ENCODE data around the gene CCDC120.
A peak's percentile ranks its signal among the peaks of the same experiment; 100 is the strongest.

CCDC120 gene

DNA sequence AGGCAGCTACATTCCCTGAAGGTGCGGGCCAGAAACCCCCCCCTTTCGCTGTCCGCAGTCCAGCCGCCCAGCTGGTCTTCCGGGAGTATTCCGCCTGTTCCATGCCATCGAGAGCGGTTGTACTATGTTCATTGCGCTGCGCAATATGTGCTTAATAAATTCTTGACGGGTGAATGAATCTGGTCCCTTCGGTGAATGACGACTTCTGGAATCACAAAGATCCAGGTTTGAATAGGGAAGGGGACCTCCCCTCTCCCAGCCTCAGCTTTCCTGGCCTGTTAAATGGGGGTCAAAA, 14.9 kb upstream of the CCDC120 start:
- TF ChIP-seq, protein P1, sequence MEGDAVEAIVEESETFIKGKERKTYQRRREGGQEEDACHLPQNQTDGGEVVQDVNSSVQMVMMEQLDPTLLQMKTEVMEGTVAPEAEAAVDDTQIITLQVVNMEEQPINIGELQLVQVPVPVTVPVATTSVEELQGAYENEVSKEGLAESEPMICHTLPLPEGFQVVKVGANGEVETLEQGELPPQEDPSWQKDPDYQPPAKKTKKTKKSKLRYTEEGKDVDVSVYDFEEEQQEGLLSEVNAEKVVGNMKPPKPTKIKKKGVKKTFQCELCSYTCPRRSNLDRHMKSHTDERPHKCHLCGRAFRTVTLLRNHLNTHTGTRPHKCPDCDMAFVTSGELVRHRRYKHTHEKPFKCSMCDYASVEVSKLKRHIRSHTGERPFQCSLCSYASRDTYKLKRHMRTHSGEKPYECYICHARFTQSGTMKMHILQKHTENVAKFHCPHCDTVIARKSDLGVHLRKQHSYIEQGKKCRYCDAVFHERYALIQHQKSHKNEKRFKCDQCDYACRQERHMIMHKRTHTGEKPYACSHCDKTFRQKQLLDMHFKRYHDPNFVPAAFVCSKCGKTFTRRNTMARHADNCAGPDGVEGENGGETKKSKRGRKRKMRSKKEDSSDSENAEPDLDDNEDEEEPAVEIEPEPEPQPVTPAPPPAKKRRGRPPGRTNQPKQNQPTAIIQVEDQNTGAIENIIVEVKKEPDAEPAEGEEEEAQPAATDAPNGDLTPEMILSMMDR (IDR thresholded peaks at IDR 0.05; ENCODE audit: low read depth, low read length) = no peak; the same call in 1 of the 2 replicates
- H3K4me3 ChIP-seq (ENCODE audit: low read depth, low read length) = no peak overlapping the region

DNA sequence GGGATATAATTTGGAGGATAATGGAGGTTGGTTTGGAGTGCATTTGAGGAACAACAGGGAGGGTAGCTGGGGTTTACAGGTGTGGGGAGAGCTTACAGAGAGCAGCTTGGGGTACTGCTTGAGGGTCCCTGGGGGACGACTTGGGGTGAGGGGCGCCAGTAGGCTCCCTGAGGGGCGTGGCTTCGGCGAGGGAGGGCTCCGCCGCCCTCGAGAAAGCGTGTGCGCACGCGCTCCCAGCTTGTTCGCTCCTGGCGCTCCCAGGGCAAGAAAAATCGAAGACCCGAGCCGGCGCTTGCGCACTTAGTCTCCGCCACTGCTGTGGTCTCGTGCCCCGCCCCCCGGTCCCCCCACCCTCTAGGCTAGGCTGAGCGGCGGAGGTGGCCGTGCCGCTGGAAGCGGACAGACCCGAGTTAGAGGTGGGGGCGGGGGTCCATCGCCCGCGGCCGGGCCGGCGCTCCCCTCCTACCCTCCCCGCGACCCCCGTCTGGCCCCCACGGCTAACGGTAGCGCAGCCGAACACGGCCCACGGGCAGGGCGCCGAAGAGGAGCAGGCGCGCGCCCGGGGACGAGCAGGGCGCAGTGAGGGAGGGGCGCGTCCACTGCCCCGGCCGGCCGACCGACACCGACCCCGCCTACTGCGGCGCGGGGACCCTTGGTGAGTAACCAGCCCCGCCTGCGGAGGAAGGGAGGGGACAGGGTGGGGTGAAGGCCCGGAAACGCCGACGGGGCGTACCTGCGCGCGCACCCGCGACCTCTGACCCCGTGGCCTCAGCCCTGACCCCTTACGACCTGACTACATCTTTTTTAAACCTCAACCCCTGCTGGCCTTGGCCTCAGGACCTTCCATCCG, 5.4 kb upstream of the CCDC120 start:
- H3K4me3 ChIP-seq (ENCODE audit: low read depth, low read length) = peak overlapping the region; percentile 17
- TF ChIP-seq, protein P1 (IDR thresholded peaks at IDR 0.05; ENCODE audit: low read depth, low read length) = no peak

DNA sequence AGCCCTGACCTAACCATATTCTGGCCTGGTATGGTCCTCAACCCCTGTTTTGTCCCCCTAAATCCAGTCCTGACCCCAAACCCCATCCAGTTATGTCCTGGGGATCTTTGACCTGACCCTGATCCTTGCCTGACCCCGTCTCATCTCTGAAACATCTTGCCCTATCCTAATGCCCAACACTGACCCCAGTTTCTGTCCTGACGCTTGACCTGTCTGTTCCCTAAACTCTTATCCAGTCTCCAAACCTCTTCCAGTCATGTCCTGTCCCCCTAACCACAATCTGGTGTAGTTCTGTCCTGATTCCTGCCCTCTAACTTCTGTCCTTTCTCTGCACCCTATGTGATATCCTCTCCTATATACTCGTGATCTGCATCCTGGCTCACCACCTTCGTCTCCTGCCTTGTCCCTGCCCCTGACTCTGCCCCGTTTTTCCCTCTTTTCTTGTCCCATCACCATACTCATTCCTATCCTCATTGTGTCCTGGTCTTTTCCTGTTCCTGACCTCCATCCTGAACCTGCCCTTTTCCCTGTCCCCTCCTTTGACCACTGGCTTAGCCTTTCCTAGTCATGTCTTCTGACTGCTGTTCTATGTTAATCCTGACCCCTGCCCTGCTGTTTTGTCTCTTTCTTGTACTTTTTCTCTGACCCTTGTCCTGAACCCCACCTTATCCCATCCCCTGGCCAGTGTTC, 4.6 kb upstream of the CCDC120 start:
- H3K4me3 ChIP-seq (ENCODE audit: low read depth, low read length) = no peak overlapping the region
- TF ChIP-seq, protein P1 (IDR thresholded peaks at IDR 0.05; ENCODE audit: low read depth, low read length) = no peak

DNA sequence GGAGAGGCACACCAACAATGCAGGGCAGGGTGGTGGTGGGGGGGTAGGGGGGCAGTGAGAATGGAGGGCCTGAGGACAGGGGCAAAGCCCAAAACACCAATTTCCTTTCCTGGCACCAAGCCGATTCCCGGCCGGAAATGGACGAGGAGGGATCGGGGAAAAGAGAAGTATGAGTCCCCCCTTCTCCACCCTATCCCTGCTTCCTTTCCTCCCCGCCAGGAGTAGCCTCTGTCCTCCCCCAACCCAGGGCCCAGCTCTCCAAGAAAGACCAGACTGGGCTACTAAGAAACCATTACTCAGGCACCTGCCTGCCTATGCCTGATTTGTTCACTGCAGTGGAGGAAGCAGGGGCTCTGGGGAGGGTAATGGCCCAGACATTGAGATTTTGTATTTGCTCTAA, 402 bp downstream of the CCDC120 start:
- TF ChIP-seq, protein P1 (IDR thresholded peaks at IDR 0.05; ENCODE audit: low read depth, low read length) = no peak
- no peak overlapping the region for H3K4me3 ChIP-seq (ENCODE audit: low read depth, low read length)

DNA sequence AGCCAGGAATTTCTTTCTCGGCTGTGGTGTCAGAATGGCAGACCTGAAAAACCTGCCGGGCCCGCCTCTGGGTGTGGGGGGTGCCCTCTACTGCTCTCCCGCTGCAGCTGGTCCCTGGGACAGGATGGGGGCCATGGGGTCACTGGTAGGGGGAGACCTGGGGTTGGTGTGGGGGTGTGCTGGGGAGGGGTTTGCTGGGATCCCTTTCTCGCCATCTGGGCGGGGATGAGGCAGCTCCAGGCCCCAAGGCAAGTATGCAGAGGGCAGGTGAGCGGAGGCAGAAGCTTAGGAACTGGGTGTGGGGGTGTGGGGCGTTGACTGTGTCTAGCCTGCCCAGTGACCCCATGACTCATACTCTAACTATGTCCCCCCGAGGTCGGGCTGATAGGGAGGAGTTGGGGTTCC, 884 bp downstream of the CCDC120 start:
- TF ChIP-seq, protein P1 (IDR thresholded peaks at IDR 0.05; ENCODE audit: low read depth, low read length) = no peak
- H3K4me3 ChIP-seq (ENCODE audit: low read depth, low read length) = no peak overlapping the region

DNA sequence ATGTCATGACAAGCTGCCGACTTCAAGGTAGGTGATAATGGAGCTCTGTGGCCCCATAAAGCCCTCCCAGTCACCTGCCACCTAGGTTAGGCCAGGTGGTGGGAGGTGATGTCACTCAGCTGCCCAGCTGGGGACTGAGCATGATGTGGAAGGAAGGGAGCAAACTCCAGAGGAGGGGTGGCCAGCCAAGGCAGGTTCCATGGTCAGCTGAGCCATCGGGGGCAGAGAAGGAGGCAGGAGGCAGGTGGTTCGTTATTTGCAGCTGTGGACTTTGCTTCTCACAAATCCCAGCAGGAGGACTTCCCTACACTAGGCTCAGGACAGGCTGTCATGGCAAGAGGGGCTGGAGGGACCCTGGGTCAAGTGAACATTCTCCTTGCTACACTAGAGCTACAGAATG, 2.1 kb downstream of the CCDC120 start:
- no peak overlapping the region for H3K4me3 ChIP-seq (ENCODE audit: low read depth, low read length)

More for the DNA sequence above, 2.1 kb downstream of the CCDC120 start:
- TF ChIP-seq, protein P1 (IDR thresholded peaks at IDR 0.05; ENCODE audit: low read depth, low read length) = no peak
